ENCODE results near the gene SEMA3A. TPM values are rescaled to one million over a fixed set of nuclear protein-coding genes. Genes with fewer than 3 reads are reported as not detected.

Gene SEMA3A
- total and polyA plus RNA-seq, 2 of the 13 experiments (the other 11 are each of a cell fraction or from before 2014, with no cell fraction given) = 0.29 to 1.2 TPM

GRCh38 chr7:84136336-84136735, 58.3 kb downstream of the SEMA3A start:
- Histone ChIP-seq H3K4me3 (replicated peaks in 1 of 3; ENCODE audit: insufficient read depth in 1 of 3, low read depth in 2 of 3, low read length in 3 of 3) (no peak overlapping the region), H3K79me2 (ENCODE audit: insufficient read depth, low read length) (no peaks in the 10 kb centered on the region), H3K4me1 (ENCODE audit: insufficient read depth, low read length) (peaks cover 14% of the 10 kb centered on the region), H3K9ac (ENCODE audit: insufficient read depth, low read depth, low read length) (no peak overlapping the region), H4K20me1 (ENCODE audit: insufficient read depth, low read length) (no peaks in the 10 kb centered on the region), H3K36me3 (replicated peaks in 1 of 2; ENCODE audit: control insufficient read depth in 1 of 2, insufficient read depth in 2 of 2, low read length in 2 of 2) (no peaks in the 10 kb centered on the region), H3K27me3 (ENCODE audit: control insufficient read depth in 1 of 2, insufficient read depth in 2 of 2, low read length in 2 of 2) (no peaks in the 10 kb centered on the region), H2AFZ (ENCODE audit: low read length) (no peak overlapping the region), H3K27ac (ENCODE audit: extremely low read length, insufficient read depth, low read length) (no peak overlapping the region), H3K9me3 (ENCODE audit: low read length) (no peaks in the 10 kb centered on the region), H3K4me2 (ENCODE audit: low read depth, low read length) (no peak overlapping the region)
- DNase-seq (ENCODE audit: low spot score) (no peak), ATAC-seq (no peak), FAIRE-seq (no peak)
- in situ Hi-C loops (cut with HindIII; ENCODE audit: extremely low pct_ligation_motif_present, low pct_unique_long_range_greater_than_20kb) = no loop called here
- no TSS peak for BruUV-seq (replicated peaks)
- POLR2A ChIA-PET = no interaction called here
- intact Hi-C loops (cut with micrococcal nuclease; ENCODE audit: unreplicated experiment) = no loop called here
- CTCF ChIA-PET (ENCODE audit: low intra/inter-chr PET ratio, low total read pairs) = no interaction called here
- 66% methylated on average over 3 of the region's 3 CpGs for WGBS (ENCODE audit: low lambda C conversion rate)
- TF ChIP-seq ARNT (IDR thresholded peaks at IDR 0.05) = no peak
- no peak for TF ChIP-seq ZBTB25 (CRISPR knock-in tag; IDR thresholded peaks at IDR 0.05)
- TF ChIP-seq ETS1 (CRISPR knock-in tag; IDR thresholded peaks at IDR 0.05) = no peak
- TF ChIP-seq PBX2 (CRISPR knock-in tag; IDR thresholded peaks at IDR 0.05) = no peak
- TF ChIP-seq ZNF530 (CRISPR knock-in tag; IDR thresholded peaks at IDR 0.05; ENCODE audit: low read depth) = no peak
- TF ChIP-seq MAFG (CRISPR knock-in tag; IDR thresholded peaks at IDR 0.05) = no peak
- no peak for TF ChIP-seq ZBTB38 (CRISPR knock-in tag; IDR thresholded peaks at IDR 0.05)
- TF ChIP-seq HMGXB3 (CRISPR knock-in tag; IDR thresholded peaks at IDR 0.05; ENCODE audit: borderline replicate concordance) = no peak
- no peak for TF ChIP-seq ZBTB3 (CRISPR knock-in tag; IDR thresholded peaks at IDR 0.05; ENCODE audit: borderline replicate concordance, low read depth)
- TF ChIP-seq HMGA1 (CRISPR knock-in tag; conservative IDR thresholded peaks at IDR 0.05) = no peak
- TF ChIP-seq PRDM10 (CRISPR knock-in tag; IDR thresholded peaks at IDR 0.05; ENCODE audit: low read depth) = no peak
- TF ChIP-seq HBP1 (CRISPR knock-in tag; IDR thresholded peaks at IDR 0.05; ENCODE audit: low read depth) = no peak
